ENCODE measurements around the gene ENKUR. TPM values are rescaled to one million over a fixed set of nuclear protein-coding genes. Genes with fewer than 3 reads are reported as not detected.

ENKUR gene
- total RNA-seq, 1 donor from 2014 or later: not detected

GRCh38 chr10:25052012-25052411 lies 36.1 kb upstream of the ENKUR start:
- no peak for DNase-seq (ENCODE audit: low spot score)
- H3K9me3 Mint-ChIP-seq (ENCODE audit: unreplicated experiment): no peaks in the 10 kb centered on the region
- H3K27ac Mint-ChIP-seq (ENCODE audit: unreplicated experiment): no peak overlapping the region
- H3K27me3 Mint-ChIP-seq (ENCODE audit: unreplicated experiment): no peaks in the 10 kb centered on the region
- no peaks in the 10 kb centered on the region for H3K36me3 Mint-ChIP-seq (ENCODE audit: low read depth, unreplicated experiment)
- no peak for TF ChIP-seq CTCF (IDR thresholded peaks at IDR 0.05; ENCODE audit: unreplicated experiment)
- H3K4me1 Mint-ChIP-seq (ENCODE audit: unreplicated experiment): peaks cover 16% of the 10 kb centered on the region
- H3K4me3 Mint-ChIP-seq (ENCODE audit: unreplicated experiment): no peak overlapping the region

GRCh38 chr10:25050402-25050801 lies 34.4 kb upstream of the ENKUR start:
- H3K36me3 Mint-ChIP-seq (ENCODE audit: low read depth, unreplicated experiment): no peaks in the 10 kb centered on the region
- no peaks in the 10 kb centered on the region for H3K27me3 Mint-ChIP-seq (ENCODE audit: unreplicated experiment)
- no peak overlapping the region for H3K27ac Mint-ChIP-seq (ENCODE audit: unreplicated experiment)
- no peak for TF ChIP-seq CTCF (IDR thresholded peaks at IDR 0.05; ENCODE audit: unreplicated experiment)
- H3K4me1 Mint-ChIP-seq (ENCODE audit: unreplicated experiment): peaks cover 17% of the 10 kb centered on the region
- no peak for DNase-seq (ENCODE audit: low spot score)
- no peaks in the 10 kb centered on the region for H3K9me3 Mint-ChIP-seq (ENCODE audit: unreplicated experiment)
- H3K4me3 Mint-ChIP-seq (ENCODE audit: unreplicated experiment): no peak overlapping the region

GRCh38 chr10:25049966-25050365 lies 34.0 kb upstream of the ENKUR start:
- no peak for TF ChIP-seq CTCF (IDR thresholded peaks at IDR 0.05; ENCODE audit: unreplicated experiment)
- H3K27me3 Mint-ChIP-seq (ENCODE audit: unreplicated experiment): no peaks in the 10 kb centered on the region
- H3K36me3 Mint-ChIP-seq (ENCODE audit: low read depth, unreplicated experiment): no peaks in the 10 kb centered on the region
- peaks cover 17% of the 10 kb centered on the region for H3K4me1 Mint-ChIP-seq (ENCODE audit: unreplicated experiment)
- no peaks in the 10 kb centered on the region for H3K9me3 Mint-ChIP-seq (ENCODE audit: unreplicated experiment)
- no peak overlapping the region for H3K4me3 Mint-ChIP-seq (ENCODE audit: unreplicated experiment)
- no peak for DNase-seq (ENCODE audit: low spot score)
- no peak overlapping the region for H3K27ac Mint-ChIP-seq (ENCODE audit: unreplicated experiment)

GRCh38 chr10:25048450-25048849 lies 32.5 kb upstream of the ENKUR start:
- H3K9me3 Mint-ChIP-seq (ENCODE audit: unreplicated experiment): no peaks in the 10 kb centered on the region
- no peak for DNase-seq (ENCODE audit: low spot score)
- H3K4me3 Mint-ChIP-seq (ENCODE audit: unreplicated experiment): no peak overlapping the region
- H3K4me1 Mint-ChIP-seq (ENCODE audit: unreplicated experiment): peaks cover 17% of the 10 kb centered on the region
- no peak for TF ChIP-seq CTCF (IDR thresholded peaks at IDR 0.05; ENCODE audit: unreplicated experiment)
- no peaks in the 10 kb centered on the region for H3K36me3 Mint-ChIP-seq (ENCODE audit: low read depth, unreplicated experiment)
- H3K27me3 Mint-ChIP-seq (ENCODE audit: unreplicated experiment): no peaks in the 10 kb centered on the region
- H3K27ac Mint-ChIP-seq (ENCODE audit: unreplicated experiment): no peak overlapping the region

- Mint-ChIP-seq H3K36me3 (ENCODE audit: low read depth, unreplicated experiment) (no peaks in the 10 kb centered on the region), H3K4me3 (ENCODE audit: unreplicated experiment) (no peak overlapping the region), H3K4me1 (ENCODE audit: unreplicated experiment) (peaks cover 17% of the 10 kb centered on the region), H3K27me3 (ENCODE audit: unreplicated experiment) (no peaks in the 10 kb centered on the region), H3K9me3 (ENCODE audit: unreplicated experiment) (no peaks in the 10 kb centered on the region), H3K27ac (ENCODE audit: unreplicated experiment) (no peak overlapping the region)
- no peak for TF ChIP-seq CTCF (IDR thresholded peaks at IDR 0.05; ENCODE audit: unreplicated experiment)
- no peak for DNase-seq (ENCODE audit: low spot score)
Measured at GRCh38 chr10:25047591-25048301, 31.8 kb upstream of the ENKUR start.

All from endothelial cell (in vitro differentiated cells).